IMR-90 (cell line): Measurements from ENCODE around the gene MCF2L2. TPM values are rescaled to one million over a fixed set of nuclear protein-coding genes. Genes with fewer than 3 reads are reported as not detected.

Experiments
- ATAC-seq: fragments of 200-7000 bp; cut with Tn5 transposase; 2 replicates; pipeline ENCODE4 v1.9.1; 2020; ENCODE audit warnings: low read depth, mild to moderate bottlenecking, moderate library complexity
- BruUV-seq: library from RNA; stranded (reverse); fragments of 400-500 nt; replicated peaks from 2 replicates; lab custom pipeline; 2021; lab: Mats Ljungman, UMichigan
- CTCF ChIA-PET: fragments of 300-600 bp; formaldehyde crosslinking; extraction: SDS; loops from one replicate; lab custom pipeline; 2021; ENCODE audit warnings: antibody characterized with exemption; lab: Yijun Ruan, JAX
- POLR2A ChIA-PET: fragments of 300-600 bp; sonication (Branson Sonifier 250); formaldehyde crosslinking; loops from one replicate; lab custom pipeline; 2022; ENCODE audit warnings: antibody characterized with exemption; ENCODE audit not compliant: unreplicated experiment; lab: Charles Lee
- DNase-seq: peaks from one replicate; pipeline ENCODE4 v3.0.0; 2013
- H2AFZ ChIP-seq: replicated peaks from 2 replicates; pipeline ENCODE3; 2013; ENCODE audit warnings: low read length, mild to moderate bottlenecking; ENCODE audit not compliant: poor library complexity
- H2AK5ac ChIP-seq: 2 replicates; pipeline ENCODE4 v1.6.1; 2013; ENCODE audit warnings: low read depth, low read length, inconsistent platforms
- H2AK9ac ChIP-seq: replicated peaks from 2 replicates; pipeline ENCODE3; 2013; ENCODE audit warnings: mild to moderate bottlenecking, low read depth, low read length, moderate library complexity; ENCODE audit not compliant: poor library complexity
- H2BK120ac ChIP-seq: 2 replicates; pipeline ENCODE4 v1.6.1; 2013; ENCODE audit warnings: low read depth, low read length, inconsistent platforms
- H2BK15ac ChIP-seq: 3 replicates; pipeline ENCODE4 v1.6.1; 2013; ENCODE audit warnings: low read depth, low read length, inconsistent platforms
- H2BK20ac ChIP-seq: 2 replicates; pipeline ENCODE4 v1.6.1; 2013; ENCODE audit warnings: low read depth, mild to moderate bottlenecking, inconsistent platforms, low read length, moderate library complexity
- H2BK5ac ChIP-seq: 2 replicates; pipeline ENCODE4 v1.6.1; 2013; ENCODE audit warnings: mild to moderate bottlenecking, low read depth, low read length, inconsistent platforms; ENCODE audit not compliant: poor library complexity, severe bottlenecking
- H3K14ac ChIP-seq: replicated peaks from 2 replicates; pipeline ENCODE4 v1.6.1; 2013; ENCODE audit warnings: low read depth, low read length, inconsistent platforms
- H3K18ac ChIP-seq: 2 replicates; pipeline ENCODE4 v1.6.1; 2013; ENCODE audit warnings: low read depth, low read length, control low read depth
- H3K23ac ChIP-seq: 2 replicates; pipeline ENCODE4 v1.6.1; 2013; ENCODE audit warnings: low read depth, low read length, inconsistent platforms
- H3K27ac ChIP-seq: 2 replicates; pipeline ENCODE4 v1.5.1; 2013; ENCODE audit warnings: mild to moderate bottlenecking, control low read depth, low read length; ENCODE audit not compliant: insufficient read depth
- H3K27me3 ChIP-seq: 2 replicates; pipeline ENCODE4 v1.6.1; 2013; ENCODE audit warnings: low read length; ENCODE audit not compliant: control insufficient read depth, insufficient read depth
- H3K36me3 ChIP-seq: 2 replicates; pipeline ENCODE4 v1.6.1; 2013; ENCODE audit warnings: low read length, mixed read lengths; ENCODE audit not compliant: control insufficient read depth, insufficient read depth
- H3K4ac ChIP-seq: 2 replicates; pipeline ENCODE4 v1.6.1; 2013; ENCODE audit warnings: low read depth, low read length, inconsistent platforms
- H3K4me1 ChIP-seq: 2 replicates; pipeline ENCODE4 v1.6.1; 2013; ENCODE audit warnings: low read length, mixed read lengths; ENCODE audit not compliant: control insufficient read depth, insufficient read depth
- H3K4me2 ChIP-seq: 2 replicates; pipeline ENCODE4 v1.6.1; 2013; ENCODE audit warnings: low read depth, mild to moderate bottlenecking, control low read depth, low read length, moderate library complexity
- H3K4me3 ChIP-seq: 2 replicates; pipeline ENCODE4 v1.5.1; 2013; ENCODE audit warnings: low read depth, mild to moderate bottlenecking, control low read depth, low read length, moderate library complexity; ENCODE audit not compliant: insufficient read depth
- H3K56ac ChIP-seq: 2 replicates; pipeline ENCODE4 v1.6.1; 2013; ENCODE audit warnings: low read length, inconsistent platforms; ENCODE audit not compliant: insufficient read depth; ENCODE audit errors: extremely low read depth
- H3K79me1 ChIP-seq, 2 experiments: 2 replicates each; pipeline ENCODE4 v1.6.1; 2013; ENCODE audit warnings: low read length in 2 of 2, inconsistent platforms in 1 of 2, low read depth in 1 of 2
- H3K9ac ChIP-seq: 2 replicates; pipeline ENCODE4 v1.6.1; 2013; ENCODE audit warnings: low read depth, low read length, control low read depth
- H3K9me1 ChIP-seq: 2 replicates; pipeline ENCODE4 v1.6.1; 2013; ENCODE audit warnings: low read length, inconsistent platforms; ENCODE audit not compliant: insufficient read depth
- H3K9me3 ChIP-seq: 2 replicates; pipeline ENCODE4 v1.6.1; 2013; ENCODE audit warnings: low read length; ENCODE audit not compliant: control insufficient read depth, insufficient read depth
- H4K20me1 ChIP-seq: 2 replicates; pipeline ENCODE4 v1.6.1; 2013; ENCODE audit warnings: low read length, inconsistent platforms; ENCODE audit not compliant: insufficient read depth
- H4K5ac ChIP-seq: 2 replicates; pipeline ENCODE4 v1.6.1; 2013; ENCODE audit warnings: mild to moderate bottlenecking, low read depth, low read length, control low read depth
- H4K8ac ChIP-seq, 2 experiments: 2 replicates each; pipeline ENCODE4 v1.6.1; 2013; ENCODE audit warnings: low read depth in 2 of 2, low read length in 2 of 2, control low read depth in 1 of 2, inconsistent platforms in 1 of 2
- H4K91ac ChIP-seq: 2 replicates; pipeline ENCODE4 v1.6.1; 2013; ENCODE audit warnings: low read depth, low read length, inconsistent platforms; ENCODE audit not compliant: insufficient read depth
- BHLHE40 ChIP-seq: fragments of 150-350 bp; IDR thresholded peaks from 2 replicates; pipeline ENCODE4 v1.6.1; 2016; ENCODE audit warnings: mild to moderate bottlenecking, low read depth, low read length
- CEBPB ChIP-seq: IDR thresholded peaks from 2 replicates; pipeline ENCODE4 v1.6.1; 2012; ENCODE audit warnings: low read depth, low read length, improper control_type of control experiment
- CHD1 ChIP-seq: IDR thresholded peaks from 2 replicates; pipeline ENCODE4 v1.6.1; 2012; ENCODE audit warnings: low read depth, low read length, improper control_type of control experiment
- CTCF ChIP-seq: conservative IDR thresholded peaks from 2 replicates; pipeline ENCODE4 v1.5.1; 2012; ENCODE audit warnings: mild to moderate bottlenecking, low read depth, low read length, improper control_type of control experiment
- ELK1 ChIP-seq: fragments of 150-350 bp; IDR thresholded peaks from 2 replicates; pipeline ENCODE4 v1.6.1; 2016; ENCODE audit warnings: low read depth, mild to moderate bottlenecking, low read length, moderate library complexity, borderline replicate concordance
- FOS ChIP-seq: fragments of 150-350 bp; IDR thresholded peaks from 2 replicates; pipeline ENCODE4 v1.6.1; 2016; ENCODE audit warnings: low read depth, low read length
- MAFK ChIP-seq: IDR thresholded peaks from 2 replicates; pipeline ENCODE4 v1.6.1; 2012; ENCODE audit warnings: low read depth, low read length, improper control_type of control experiment
- MAZ ChIP-seq: IDR thresholded peaks from 2 replicates; pipeline ENCODE4 v1.6.1; 2012; ENCODE audit warnings: low read depth, mild to moderate bottlenecking, low read length, improper control_type of control experiment, moderate library complexity, borderline replicate concordance
- MXI1 ChIP-seq: IDR thresholded peaks from 2 replicates; pipeline ENCODE4 v1.6.1; 2012; ENCODE audit warnings: low read depth, mild to moderate bottlenecking, low read length, moderate library complexity, borderline replicate concordance
- NFE2L2 ChIP-seq: fragments of 150-350 bp; IDR thresholded peaks from 2 replicates; pipeline ENCODE4 v1.6.1; 2016; ENCODE audit warnings: low read depth, mild to moderate bottlenecking, low read length
- POLR2A ChIP-seq: IDR thresholded peaks from 2 replicates; pipeline ENCODE4 v1.6.1; 2012; ENCODE audit warnings: mild to moderate bottlenecking, low read depth, low read length
- RAD21 ChIP-seq: IDR thresholded peaks from 2 replicates; pipeline ENCODE4 v1.6.1; 2012; ENCODE audit warnings: low read length, improper control_type of control experiment
- RCOR1 ChIP-seq: IDR thresholded peaks from 2 replicates; pipeline ENCODE4 v1.6.1; 2012; ENCODE audit warnings: mild to moderate bottlenecking, low read length, improper control_type of control experiment; ENCODE audit not compliant: insufficient replicate concordance
- RFX5 ChIP-seq: IDR thresholded peaks from 2 replicates; pipeline ENCODE4 v1.8.0; 2012; ENCODE audit warnings: low read depth, mild to moderate bottlenecking, low read length, moderate library complexity
- SMC3 ChIP-seq: fragments of 150-350 bp; IDR thresholded peaks from 2 replicates; pipeline ENCODE4 v1.6.1; 2016; ENCODE audit warnings: low read depth, mild to moderate bottlenecking, antibody characterized with exemption, low read length, moderate library complexity
- USF2 ChIP-seq: fragments of 150-350 bp; IDR thresholded peaks from 2 replicates; pipeline ENCODE4 v1.6.1; 2017; ENCODE audit warnings: mild to moderate bottlenecking, antibody characterized with exemption, low read length, low read depth
- whole genome bisulfite sequencing, 2 experiments: methylation state at CpG; one replicate each; pipeline versions ENCODE4 v1.1.5 to v1.1.7; 2013; ENCODE audit warnings: missing lambda C conversion rate in 2 of 2; ENCODE audit not compliant: insufficient read length in 1 of 2; ENCODE audit errors: extremely low coverage in 2 of 2; 5-methylcytosine and 5-hydroxymethylcytosine counted together
- dilution Hi-C: fragments of 300-500 bp; cut with HindIII; formaldehyde crosslinking; loops from one replicate; pipeline ENCODE4 v1.14.3; 2018; ENCODE audit warnings: low sequenced_read_pairs; ENCODE audit not compliant: unreplicated experiment
- in situ Hi-C: fragments of 300-500 bp; cut with MboI; formaldehyde crosslinking; loops from 3 replicates; pipeline ENCODE4 v1.14.3; 2019; ENCODE audit warnings: low sequenced_read_pairs, inconsistent platforms, mixed read lengths
- intact Hi-C: fragments of 100-400 bp; cut with micrococcal nuclease; formaldehyde crosslinking; loops from 2 replicates; pipeline ENCODE4 v1.10.0; 2022
- polyA plus RNA-seq, 3 experiments: library from polyadenylated mRNA; depleted of rRNA; stranded (reverse); fragments of >200 nt; gene quantifications; 2 replicates each; pipeline ENCODE4 v1.2.3, GENCODE V29; 2012; ENCODE audit warnings: low replicate concordance in 1 of 3
- total RNA-seq: library from RNA; depleted of rRNA; stranded (reverse); fragments of >200 nt; gene quantifications from 2 replicates; pipeline ENCODE4 v1.2.3, GENCODE V29; 2012

MCF2L2 gene
- total and polyA plus RNA-seq, 2 of the 4 experiments (the other 2 are of a cell fraction): under 0.01 TPM; not detected in 1

- Histone ChIP-seq H4K91ac (no peak overlapping the region), H2AK9ac (no peak overlapping the region), H2BK5ac (no peak overlapping the region), H3K4me3 (no peak overlapping the region), H4K5ac (no peak overlapping the region), H4K20me1 (no peaks in the 10 kb centered on the region), H3K27me3 (peaks cover 4% of the 10 kb centered on the region), H2AK5ac (no peak overlapping the region; the same call in 1 of the 2 replicates), H3K56ac (no peak overlapping the region), H3K9me3 (no peaks in the 10 kb centered on the region), H2BK20ac (no peak overlapping the region), H4K8ac (no peak overlapping the region), H3K4me2 (no peak overlapping the region; the same call in 1 of the 2 replicates), H3K4ac (no peak overlapping the region), H3K14ac (no peak overlapping the region), H3K4me1 (peaks cover 3% of the 10 kb centered on the region), H3K27ac (no peak overlapping the region), H3K18ac (no peak overlapping the region), H3K9ac (no peak overlapping the region), H2BK15ac (no peak overlapping the region), H2AFZ (no peak overlapping the region), H3K36me3 (no peaks in the 10 kb centered on the region), H3K79me1 (no peaks in the 10 kb centered on the region), H2BK120ac (no peak overlapping the region), H3K9me1 (no peaks in the 10 kb centered on the region; the same call in 1 of the 2 replicates), H3K23ac (no peak overlapping the region)
- in situ Hi-C loops (no loop called here), dilution Hi-C loops (no loop called here), intact Hi-C loops (no loop called here)
- BruUV-seq: no TSS peak
- POLR2A ChIA-PET: interaction anchor here (0.6 kb wide), 1 partner anchor 15 kb away, joined by 3 read pairs; no protein-coding TSS in a partner anchor
- CTCF ChIA-PET: no interaction called here
- ATAC-seq: no peak
- TF ChIP-seq FOS: no peak
- TF ChIP-seq CHD1: no peak
- TF ChIP-seq SMC3: no peak
- no peak for TF ChIP-seq NFE2L2
- TF ChIP-seq MAFK: no peak
- TF ChIP-seq RCOR1: no peak
- no peak for TF ChIP-seq MXI1
- no peak for TF ChIP-seq BHLHE40
- no peak for TF ChIP-seq RFX5
- no peak for TF ChIP-seq CEBPB
- no peak for TF ChIP-seq ELK1
- TF ChIP-seq MAZ: no peak
- TF ChIP-seq USF2: no peak
- TF ChIP-seq POLR2A: no peak
- no peak for TF ChIP-seq CTCF
- no peak for TF ChIP-seq RAD21
- DNase-seq: peak; percentile 22
- no CpG with 5 or more reads among the region's 7 CpGs for WGBS, 2 experiments
Observed at GRCh38 chr3:183192650-183193300, 235.6 kb downstream of the MCF2L2 start.
